ENCODE data around the gene BRF1.

GRCh38 chr14:105258846-105259245, 42.0 kb downstream of the BRF1 start:
- no peak for TF ChIP-seq POLR2A (IDR thresholded peaks at IDR 0.05)
- no peak for TF ChIP-seq CTCF (IDR thresholded peaks at IDR 0.05)

Measured in testis (tissue), 2 donors.